ENCODE data around the gene TOM1L2.

The TOM1L2 gene

DNA sequence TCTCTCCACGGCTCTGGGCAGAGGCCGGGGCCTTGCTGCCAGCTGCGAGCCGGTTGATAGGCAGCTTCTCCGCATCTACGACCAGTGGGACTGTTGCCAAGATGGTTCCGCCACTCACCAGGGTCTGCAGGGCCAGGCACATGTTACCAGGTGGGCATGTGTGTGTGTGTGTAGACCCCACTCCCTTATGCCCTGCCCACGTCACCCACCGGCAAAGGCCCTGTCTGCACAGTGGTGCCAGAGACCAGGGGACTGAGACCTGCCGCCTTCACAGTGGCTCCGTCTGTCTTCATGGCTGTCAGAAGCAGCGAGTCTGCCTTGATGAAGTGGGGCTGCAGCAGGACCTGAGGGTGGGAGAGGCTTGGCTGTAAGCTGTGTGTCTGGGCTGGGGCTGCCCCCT, 153.1 kb downstream of the TOM1L2 start:
- DNase-seq (ENCODE audit: low read depth): no peak
- TF ChIP-seq, protein P1, sequence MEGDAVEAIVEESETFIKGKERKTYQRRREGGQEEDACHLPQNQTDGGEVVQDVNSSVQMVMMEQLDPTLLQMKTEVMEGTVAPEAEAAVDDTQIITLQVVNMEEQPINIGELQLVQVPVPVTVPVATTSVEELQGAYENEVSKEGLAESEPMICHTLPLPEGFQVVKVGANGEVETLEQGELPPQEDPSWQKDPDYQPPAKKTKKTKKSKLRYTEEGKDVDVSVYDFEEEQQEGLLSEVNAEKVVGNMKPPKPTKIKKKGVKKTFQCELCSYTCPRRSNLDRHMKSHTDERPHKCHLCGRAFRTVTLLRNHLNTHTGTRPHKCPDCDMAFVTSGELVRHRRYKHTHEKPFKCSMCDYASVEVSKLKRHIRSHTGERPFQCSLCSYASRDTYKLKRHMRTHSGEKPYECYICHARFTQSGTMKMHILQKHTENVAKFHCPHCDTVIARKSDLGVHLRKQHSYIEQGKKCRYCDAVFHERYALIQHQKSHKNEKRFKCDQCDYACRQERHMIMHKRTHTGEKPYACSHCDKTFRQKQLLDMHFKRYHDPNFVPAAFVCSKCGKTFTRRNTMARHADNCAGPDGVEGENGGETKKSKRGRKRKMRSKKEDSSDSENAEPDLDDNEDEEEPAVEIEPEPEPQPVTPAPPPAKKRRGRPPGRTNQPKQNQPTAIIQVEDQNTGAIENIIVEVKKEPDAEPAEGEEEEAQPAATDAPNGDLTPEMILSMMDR (IDR thresholded peaks at IDR 0.05; ENCODE audit: control insufficient read depth, extremely low read depth, insufficient read depth): no peak
- no peak overlapping the region for H3K4me3 ChIP-seq (ENCODE audit: low read depth, low read length)

DNA sequence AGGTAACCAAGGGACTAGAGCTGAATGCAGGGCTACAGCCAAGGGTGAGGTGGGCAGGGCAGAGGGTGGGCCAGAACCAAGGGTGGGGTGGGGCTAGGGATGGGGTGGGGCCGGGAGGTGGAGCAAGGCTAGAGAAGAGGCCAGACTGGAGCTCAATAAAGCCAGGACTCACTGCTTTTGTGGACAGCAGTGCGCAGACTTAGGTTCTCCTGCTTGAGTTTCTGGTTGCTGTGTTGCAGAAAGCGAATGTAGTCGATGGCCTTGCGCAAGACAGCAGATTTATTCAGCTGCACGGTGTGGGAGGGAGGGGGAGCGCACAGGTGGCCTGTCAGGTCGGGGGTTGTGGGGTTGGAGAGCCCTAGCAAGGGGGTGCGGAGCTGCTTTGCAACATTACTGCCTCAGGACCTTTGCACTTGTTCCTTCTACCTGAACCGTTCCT, 154.1 kb downstream of the TOM1L2 start:
- TF ChIP-seq, protein P1 (IDR thresholded peaks at IDR 0.05; ENCODE audit: control insufficient read depth, extremely low read depth, insufficient read depth): no peak
- no peak overlapping the region for H3K4me3 ChIP-seq (ENCODE audit: low read depth, low read length)
- DNase-seq (ENCODE audit: low read depth): no peak

DNA sequence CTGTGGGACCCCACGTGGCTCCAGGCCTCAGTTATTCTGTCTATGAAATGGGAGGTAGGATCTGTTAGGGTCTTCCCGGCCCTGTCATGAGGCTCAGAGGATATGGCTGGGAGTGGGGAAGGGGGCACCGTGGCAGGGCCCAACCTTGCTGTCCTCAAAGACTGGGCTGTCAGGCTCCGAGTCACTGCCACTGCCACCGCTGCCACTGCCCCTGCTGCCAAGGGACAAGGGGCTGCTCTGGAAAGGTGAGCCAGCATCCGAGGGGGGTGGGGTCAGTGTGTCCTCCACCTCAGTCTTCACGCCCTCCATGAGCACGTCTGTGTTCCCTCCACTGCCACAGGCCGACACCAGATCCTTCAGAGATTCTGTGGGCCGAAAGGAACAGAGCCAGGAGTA, 154.7 kb downstream of the TOM1L2 start:
- no peak for DNase-seq (ENCODE audit: low read depth)
- no peak overlapping the region for H3K4me3 ChIP-seq (ENCODE audit: low read depth, low read length)
- TF ChIP-seq, protein P1 (IDR thresholded peaks at IDR 0.05; ENCODE audit: control insufficient read depth, extremely low read depth, insufficient read depth): no peak

DNA sequence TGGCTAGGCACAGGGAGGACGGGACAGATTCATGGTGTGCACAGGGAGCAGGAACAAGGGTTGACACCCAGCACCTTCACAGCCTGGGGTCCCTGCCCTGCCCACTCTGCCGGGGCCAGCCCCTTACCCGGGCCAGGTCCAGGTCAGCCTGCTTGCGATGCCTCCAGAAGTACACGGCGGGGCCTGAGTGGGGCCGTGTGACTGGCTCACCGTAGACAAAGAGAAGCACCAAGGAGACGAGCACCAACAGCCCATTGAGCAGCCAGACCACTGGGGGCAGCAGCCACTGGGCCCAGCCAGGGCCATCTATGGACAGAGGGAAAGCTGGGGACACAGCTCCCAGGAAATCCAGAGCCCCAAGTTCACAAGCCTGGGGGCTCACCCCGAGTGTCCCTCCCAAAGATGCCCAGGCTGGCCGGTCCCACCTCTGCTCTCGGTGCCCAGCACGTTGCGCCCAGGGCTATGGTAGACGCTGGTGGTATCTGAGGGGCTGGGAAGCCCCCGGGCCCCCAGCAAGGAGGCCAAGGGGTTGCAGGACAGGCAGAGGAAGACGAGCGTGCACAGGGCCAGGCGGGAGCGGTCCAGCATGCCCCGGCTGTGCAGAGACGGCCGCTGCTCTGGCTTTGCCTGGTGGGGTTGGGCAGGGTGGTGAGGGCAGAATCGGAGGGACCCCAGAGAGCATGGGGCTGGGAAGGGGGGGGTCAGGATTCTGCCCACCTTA, 155.2 kb downstream of the TOM1L2 start:
- no peak overlapping the region for H3K4me3 ChIP-seq (ENCODE audit: low read depth, low read length)
- TF ChIP-seq, protein P1 (IDR thresholded peaks at IDR 0.05; ENCODE audit: control insufficient read depth, extremely low read depth, insufficient read depth): no peak
- DNase-seq (ENCODE audit: low read depth): no peak

DNA sequence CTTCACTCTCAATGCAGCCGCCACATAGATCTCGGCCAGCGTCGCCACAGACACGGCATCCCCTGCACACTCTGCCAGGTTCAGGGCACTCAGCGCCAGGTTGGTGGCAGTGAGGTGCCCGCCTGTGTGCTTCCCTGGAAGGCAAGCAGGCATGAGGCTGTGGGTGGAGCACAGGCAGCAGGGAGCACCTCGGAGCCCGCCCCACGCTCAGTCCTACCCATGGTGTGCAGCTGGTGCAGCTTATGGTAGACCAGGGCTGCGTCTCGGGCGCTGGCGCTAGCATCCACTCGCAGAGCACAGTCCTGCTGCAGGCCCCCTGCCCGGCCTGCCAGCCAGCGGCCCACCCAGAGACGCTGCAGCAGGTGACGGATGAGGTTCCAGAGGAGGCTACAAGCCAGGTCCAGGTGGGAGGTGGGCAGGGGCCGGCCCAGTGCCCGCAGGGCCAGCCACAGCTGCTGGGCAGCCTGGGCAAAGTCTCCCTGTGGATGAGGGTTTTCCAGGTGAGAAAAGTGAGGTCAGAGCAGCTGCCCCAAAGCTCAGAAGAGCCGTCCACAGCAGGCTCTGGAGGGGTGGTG, 155.9 kb downstream of the TOM1L2 start:
- no peak overlapping the region for H3K4me3 ChIP-seq (ENCODE audit: low read depth, low read length)
- DNase-seq (ENCODE audit: low read depth): no peak
- TF ChIP-seq, protein P1 (IDR thresholded peaks at IDR 0.05; ENCODE audit: control insufficient read depth, extremely low read depth, insufficient read depth): no peak

DNA sequence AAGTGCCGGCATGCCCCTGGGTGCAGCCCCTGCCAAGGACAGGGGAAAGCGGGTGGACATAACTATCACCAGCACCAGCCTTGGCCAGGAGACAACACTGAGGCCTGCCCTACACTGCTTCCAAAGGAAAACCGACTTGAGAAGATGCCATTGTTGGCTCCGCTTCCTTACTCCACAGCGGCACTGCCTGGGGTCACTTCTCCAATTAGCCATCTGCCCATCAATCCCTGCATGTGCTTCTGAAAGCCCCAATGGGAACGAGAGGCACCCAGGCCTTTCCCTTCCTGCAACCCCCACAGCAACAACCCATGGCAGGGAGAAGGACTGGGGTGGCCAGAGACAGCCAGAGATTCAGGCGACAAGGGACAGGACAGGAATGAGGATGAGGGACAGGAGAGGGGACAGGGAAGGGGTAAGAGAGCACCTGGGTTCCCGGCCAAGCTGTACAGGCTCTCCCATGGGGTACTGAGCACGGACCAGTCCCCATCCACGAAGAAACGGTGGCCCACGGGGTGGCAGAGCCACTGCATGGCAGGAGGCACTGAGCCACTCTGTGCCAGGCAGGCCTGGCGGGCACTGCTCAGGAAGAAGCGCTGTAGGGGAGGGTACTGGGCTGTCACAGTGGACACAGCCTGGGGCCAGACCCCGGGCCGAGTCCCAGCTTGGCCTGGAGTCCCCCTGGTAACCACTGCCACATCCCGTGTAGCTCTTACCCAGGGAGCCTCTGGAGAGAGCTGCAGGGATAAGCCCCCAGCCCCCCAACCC, 156.6 kb downstream of the TOM1L2 start:
- no peak overlapping the region for H3K4me3 ChIP-seq (ENCODE audit: low read depth, low read length)
- DNase-seq (ENCODE audit: low read depth): no peak
- TF ChIP-seq, protein P1 (IDR thresholded peaks at IDR 0.05; ENCODE audit: control insufficient read depth, extremely low read depth, insufficient read depth): no peak

Measured in LNCaP clone FGC (cell line).